ENCODE results near the gene EXOC6B.

EXOC6B gene

GRCh38 chr2:72682061-72682460, 143.8 kb downstream of the EXOC6B start:
- POLR2A ChIA-PET, result no interaction called here
- CTCF ChIA-PET, result interaction anchor here (1.2 to 1.3 kb wide), 2 partner anchors 10 to 63 kb away, joined by 4 to 5 read pairs; no protein-coding TSS in a partner anchor
- Histone ChIP-seq H3K9me3 (ENCODE audit: control insufficient read depth, insufficient read depth, low read depth, low read length) (no peaks in the 10 kb centered on the region), H3K27ac (ENCODE audit: extremely low read depth, low read depth, low read length) (no peak overlapping the region), H3K36me3 (ENCODE audit: control insufficient read depth in 2 of 2, insufficient read depth in 1 of 2, low read length in 2 of 2) (no peaks in the 10 kb centered on the region), H3K4me3 (ENCODE audit: low read depth, low read length) (no peak overlapping the region), H3K4me1 (ENCODE audit: control insufficient read depth, insufficient read depth, low read length) (peaks cover 8% of the 10 kb centered on the region; the same call in 1 of the 2 replicates)
- TF ChIP-seq ZIC2 (tag by site-specific recombination; IDR thresholded peaks at IDR 0.05), result no peak
- TF ChIP-seq ZNF324 (tag by site-specific recombination; IDR thresholded peaks at IDR 0.05), result no peak
- TF ChIP-seq, protein P1, sequence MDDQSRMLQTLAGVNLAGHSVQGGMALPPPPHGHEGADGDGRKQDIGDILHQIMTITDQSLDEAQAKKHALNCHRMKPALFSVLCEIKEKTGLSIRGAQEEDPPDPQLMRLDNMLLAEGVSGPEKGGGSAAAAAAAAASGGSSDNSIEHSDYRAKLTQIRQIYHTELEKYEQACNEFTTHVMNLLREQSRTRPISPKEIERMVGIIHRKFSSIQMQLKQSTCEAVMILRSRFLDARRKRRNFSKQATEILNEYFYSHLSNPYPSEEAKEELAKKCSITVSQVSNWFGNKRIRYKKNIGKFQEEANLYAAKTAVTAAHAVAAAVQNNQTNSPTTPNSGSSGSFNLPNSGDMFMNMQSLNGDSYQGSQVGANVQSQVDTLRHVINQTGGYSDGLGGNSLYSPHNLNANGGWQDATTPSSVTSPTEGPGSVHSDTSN (CRISPR knock-in tag; IDR thresholded peaks at IDR 0.05), result no peak
- TF ChIP-seq ZFP37 (tag by site-specific recombination; IDR thresholded peaks at IDR 0.05), result no peak
- TF ChIP-seq GLIS1 (tag by site-specific recombination; IDR thresholded peaks at IDR 0.05), result no peak
- no peak for TF ChIP-seq IKZF3 (tag by site-specific recombination; IDR thresholded peaks at IDR 0.05)
- no peak for TF ChIP-seq ZFHX2 (tag by site-specific recombination; conservative IDR thresholded peaks at IDR 0.05)
- TF ChIP-seq ZNF701 (tag by site-specific recombination; IDR thresholded peaks at IDR 0.05), result no peak
- TF ChIP-seq, protein P2, sequence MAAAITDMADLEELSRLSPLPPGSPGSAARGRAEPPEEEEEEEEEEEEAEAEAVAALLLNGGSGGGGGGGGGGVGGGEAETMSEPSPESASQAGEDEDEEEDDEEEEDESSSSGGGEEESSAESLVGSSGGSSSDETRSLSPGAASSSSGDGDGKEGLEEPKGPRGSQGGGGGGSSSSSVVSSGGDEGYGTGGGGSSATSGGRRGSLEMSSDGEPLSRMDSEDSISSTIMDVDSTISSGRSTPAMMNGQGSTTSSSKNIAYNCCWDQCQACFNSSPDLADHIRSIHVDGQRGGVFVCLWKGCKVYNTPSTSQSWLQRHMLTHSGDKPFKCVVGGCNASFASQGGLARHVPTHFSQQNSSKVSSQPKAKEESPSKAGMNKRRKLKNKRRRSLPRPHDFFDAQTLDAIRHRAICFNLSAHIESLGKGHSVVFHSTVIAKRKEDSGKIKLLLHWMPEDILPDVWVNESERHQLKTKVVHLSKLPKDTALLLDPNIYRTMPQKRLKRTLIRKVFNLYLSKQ (tag by site-specific recombination; IDR thresholded peaks at IDR 0.05; ENCODE audit: borderline replicate concordance), result no peak
- no peak for TF ChIP-seq HOXD13 (CRISPR knock-in tag; IDR thresholded peaks at IDR 0.05; ENCODE audit: borderline replicate concordance)

GRCh38 chr2:72681016-72681995, 144.5 kb downstream of the EXOC6B start:
- Histone ChIP-seq H3K36me3 (ENCODE audit: control insufficient read depth in 2 of 2, insufficient read depth in 1 of 2, low read length in 2 of 2) (no peaks in the 10 kb centered on the region), H3K27ac (ENCODE audit: extremely low read depth, low read depth, low read length) (no peak overlapping the region), H3K4me1 (ENCODE audit: control insufficient read depth, insufficient read depth, low read length) (peaks cover 9% of the 10 kb centered on the region; the same call in 1 of the 2 replicates), H3K4me3 (ENCODE audit: low read depth, low read length) (no peak overlapping the region), H3K9me3 (ENCODE audit: control insufficient read depth, insufficient read depth, low read depth, low read length) (no peaks in the 10 kb centered on the region)
- ChIA-PET POLR2A (no interaction called here), CTCF (interaction anchor here (1.3 kb wide), 1 partner anchor 64 kb away, joined by 4 read pairs; no protein-coding TSS in a partner anchor)
- TF ChIP-seq PRDM2 (tag by site-specific recombination; IDR thresholded peaks at IDR 0.05; ENCODE audit: borderline replicate concordance), result no peak
- TF ChIP-seq ZNF843 (tag by site-specific recombination; IDR thresholded peaks at IDR 0.05), result no peak
- no peak for TF ChIP-seq ZNF837 (tag by site-specific recombination; IDR thresholded peaks at IDR 0.05)
- TF ChIP-seq, protein P3, sequence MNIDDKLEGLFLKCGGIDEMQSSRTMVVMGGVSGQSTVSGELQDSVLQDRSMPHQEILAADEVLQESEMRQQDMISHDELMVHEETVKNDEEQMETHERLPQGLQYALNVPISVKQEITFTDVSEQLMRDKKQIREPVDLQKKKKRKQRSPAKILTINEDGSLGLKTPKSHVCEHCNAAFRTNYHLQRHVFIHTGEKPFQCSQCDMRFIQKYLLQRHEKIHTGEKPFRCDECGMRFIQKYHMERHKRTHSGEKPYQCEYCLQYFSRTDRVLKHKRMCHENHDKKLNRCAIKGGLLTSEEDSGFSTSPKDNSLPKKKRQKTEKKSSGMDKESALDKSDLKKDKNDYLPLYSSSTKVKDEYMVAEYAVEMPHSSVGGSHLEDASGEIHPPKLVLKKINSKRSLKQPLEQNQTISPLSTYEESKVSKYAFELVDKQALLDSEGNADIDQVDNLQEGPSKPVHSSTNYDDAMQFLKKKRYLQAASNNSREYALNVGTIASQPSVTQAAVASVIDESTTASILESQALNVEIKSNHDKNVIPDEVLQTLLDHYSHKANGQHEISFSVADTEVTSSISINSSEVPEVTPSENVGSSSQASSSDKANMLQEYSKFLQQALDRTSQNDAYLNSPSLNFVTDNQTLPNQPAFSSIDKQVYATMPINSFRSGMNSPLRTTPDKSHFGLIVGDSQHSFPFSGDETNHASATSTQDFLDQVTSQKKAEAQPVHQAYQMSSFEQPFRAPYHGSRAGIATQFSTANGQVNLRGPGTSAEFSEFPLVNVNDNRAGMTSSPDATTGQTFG (tag by site-specific recombination; IDR thresholded peaks at IDR 0.05; ENCODE audit: borderline replicate concordance), result no peak
- no peak for TF ChIP-seq ZNF571 (tag by site-specific recombination; IDR thresholded peaks at IDR 0.05)
- TF ChIP-seq ZFHX2 (tag by site-specific recombination; conservative IDR thresholded peaks at IDR 0.05), result no peak
- TF ChIP-seq ZNF48 (tag by site-specific recombination; IDR thresholded peaks at IDR 0.05), result no peak
- no peak for TF ChIP-seq ZNF777 (tag by site-specific recombination; IDR thresholded peaks at IDR 0.05; ENCODE audit: borderline replicate concordance)
- TF ChIP-seq ZNF114 (tag by site-specific recombination; IDR thresholded peaks at IDR 0.05), result no peak
